RWPE2 (cell line): ENCODE measurements around the gene CCDC170.

ENCODE experiments used
- ATAC-seq: fragments of 200-7000 bp; cut with Tn5 transposase; 3 replicates; pipeline ENCODE4 v1.9.1; 2021; ENCODE audit warnings: low read depth
- DNase-seq: peaks from one replicate; pipeline ENCODE4 v3.0.0-alpha.2; 2020; ENCODE audit warnings: low spot score
- H3K27ac ChIP-seq: fragments of 450-650 bp; 2 replicates; pipeline ENCODE4 v1.5.1; 2017; ENCODE audit warnings: mild to moderate bottlenecking; ENCODE audit not compliant: poor library complexity, severe bottlenecking
- H3K27me3 ChIP-seq: fragments of 250-450 bp; sonication (Bioruptor Pico); 2 replicates; pipeline ENCODE4 v1.5.1; 2021; ENCODE audit warnings: mild to moderate bottlenecking, moderate library complexity; ENCODE audit not compliant: insufficient read depth, poor library complexity, severe bottlenecking
- H3K36me3 ChIP-seq: fragments of 250-450 bp; sonication (Bioruptor Pico); 2 replicates; pipeline ENCODE4 v1.5.1; 2020; ENCODE audit warnings: low read depth, mild to moderate bottlenecking, moderate library complexity
- H3K4me1 ChIP-seq: fragments of 250-450 bp; sonication (Bioruptor Pico); 2 replicates; pipeline ENCODE4 v1.5.1; 2021; ENCODE audit warnings: mild to moderate bottlenecking, moderate library complexity; ENCODE audit not compliant: insufficient read depth, poor library complexity, severe bottlenecking
- H3K4me3 ChIP-seq: fragments of 250-450 bp; sonication (Bioruptor Pico); 2 replicates; pipeline ENCODE4 v1.5.1; 2021; ENCODE audit warnings: mild to moderate bottlenecking, moderate library complexity; ENCODE audit not compliant: severe bottlenecking
- H3K9me3 ChIP-seq: fragments of 250-450 bp; sonication (Bioruptor Pico); 2 replicates; pipeline ENCODE4 v1.5.1; 2021; ENCODE audit warnings: mild to moderate bottlenecking, moderate library complexity; ENCODE audit not compliant: severe bottlenecking
- TF ChIP-seq, protein P1 (sequence below): fragments of 450-650 bp; IDR thresholded peaks from one replicate; pipeline ENCODE4 v1.5.1; 2017; ENCODE audit warnings: mild to moderate bottlenecking, moderate library complexity; ENCODE audit not compliant: poor library complexity, severe bottlenecking

CCDC170 gene

DNA sequence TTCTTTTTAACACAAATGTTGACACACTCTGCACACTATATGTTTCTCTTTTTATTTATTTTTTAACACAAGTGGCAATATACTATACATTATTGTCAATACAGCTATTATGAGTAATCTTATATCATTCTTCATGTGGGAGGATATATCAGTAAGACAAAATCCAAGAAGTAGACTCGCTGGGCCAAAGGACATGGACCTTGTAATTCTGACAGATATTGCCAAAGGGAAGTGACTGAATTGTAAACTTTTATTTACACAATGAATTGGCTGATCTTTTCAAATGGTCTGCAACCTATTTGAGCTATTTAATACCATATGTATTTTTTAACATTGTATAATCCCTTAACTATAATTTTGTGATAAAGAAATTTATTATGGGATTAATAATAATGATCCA lies 56.0 kb downstream of the CCDC170 start:
- DNase-seq (no peak), ATAC-seq (no peak)
- TF ChIP-seq, protein P1, sequence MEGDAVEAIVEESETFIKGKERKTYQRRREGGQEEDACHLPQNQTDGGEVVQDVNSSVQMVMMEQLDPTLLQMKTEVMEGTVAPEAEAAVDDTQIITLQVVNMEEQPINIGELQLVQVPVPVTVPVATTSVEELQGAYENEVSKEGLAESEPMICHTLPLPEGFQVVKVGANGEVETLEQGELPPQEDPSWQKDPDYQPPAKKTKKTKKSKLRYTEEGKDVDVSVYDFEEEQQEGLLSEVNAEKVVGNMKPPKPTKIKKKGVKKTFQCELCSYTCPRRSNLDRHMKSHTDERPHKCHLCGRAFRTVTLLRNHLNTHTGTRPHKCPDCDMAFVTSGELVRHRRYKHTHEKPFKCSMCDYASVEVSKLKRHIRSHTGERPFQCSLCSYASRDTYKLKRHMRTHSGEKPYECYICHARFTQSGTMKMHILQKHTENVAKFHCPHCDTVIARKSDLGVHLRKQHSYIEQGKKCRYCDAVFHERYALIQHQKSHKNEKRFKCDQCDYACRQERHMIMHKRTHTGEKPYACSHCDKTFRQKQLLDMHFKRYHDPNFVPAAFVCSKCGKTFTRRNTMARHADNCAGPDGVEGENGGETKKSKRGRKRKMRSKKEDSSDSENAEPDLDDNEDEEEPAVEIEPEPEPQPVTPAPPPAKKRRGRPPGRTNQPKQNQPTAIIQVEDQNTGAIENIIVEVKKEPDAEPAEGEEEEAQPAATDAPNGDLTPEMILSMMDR: no peak
- Histone ChIP-seq H3K4me1 (no peaks in the 10 kb centered on the region), H3K27me3 (no peaks in the 10 kb centered on the region), H3K4me3 (no peak overlapping the region), H3K27ac (no peak overlapping the region), H3K9me3 (no peaks in the 10 kb centered on the region), H3K36me3 (no peaks in the 10 kb centered on the region)

DNA sequence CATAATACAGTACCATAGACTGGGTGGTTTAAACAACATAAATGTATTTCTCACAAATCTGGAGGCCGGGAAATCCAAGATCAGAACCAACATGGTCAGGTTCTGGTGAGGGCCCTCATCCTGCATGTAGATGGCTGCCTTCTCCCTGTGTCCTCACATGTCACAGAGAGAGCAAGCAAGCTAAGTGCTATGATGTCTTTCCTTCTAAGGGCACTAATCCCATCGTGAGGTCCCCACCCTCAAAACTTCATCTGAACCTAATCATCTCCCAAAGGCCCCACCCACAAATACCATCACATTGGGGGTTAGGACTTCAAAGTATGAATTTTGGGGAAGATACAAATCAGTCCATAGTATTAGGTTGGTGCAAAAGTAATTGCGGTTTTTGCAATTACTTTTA lies 56.8 kb downstream of the CCDC170 start:
- Histone ChIP-seq H3K27ac (no peak overlapping the region), H3K27me3 (no peaks in the 10 kb centered on the region), H3K4me1 (no peaks in the 10 kb centered on the region), H3K4me3 (no peak overlapping the region), H3K36me3 (no peaks in the 10 kb centered on the region), H3K9me3 (no peaks in the 10 kb centered on the region)
- TF ChIP-seq, protein P1: no peak
- ATAC-seq: no peak
- DNase-seq: no peak

DNA sequence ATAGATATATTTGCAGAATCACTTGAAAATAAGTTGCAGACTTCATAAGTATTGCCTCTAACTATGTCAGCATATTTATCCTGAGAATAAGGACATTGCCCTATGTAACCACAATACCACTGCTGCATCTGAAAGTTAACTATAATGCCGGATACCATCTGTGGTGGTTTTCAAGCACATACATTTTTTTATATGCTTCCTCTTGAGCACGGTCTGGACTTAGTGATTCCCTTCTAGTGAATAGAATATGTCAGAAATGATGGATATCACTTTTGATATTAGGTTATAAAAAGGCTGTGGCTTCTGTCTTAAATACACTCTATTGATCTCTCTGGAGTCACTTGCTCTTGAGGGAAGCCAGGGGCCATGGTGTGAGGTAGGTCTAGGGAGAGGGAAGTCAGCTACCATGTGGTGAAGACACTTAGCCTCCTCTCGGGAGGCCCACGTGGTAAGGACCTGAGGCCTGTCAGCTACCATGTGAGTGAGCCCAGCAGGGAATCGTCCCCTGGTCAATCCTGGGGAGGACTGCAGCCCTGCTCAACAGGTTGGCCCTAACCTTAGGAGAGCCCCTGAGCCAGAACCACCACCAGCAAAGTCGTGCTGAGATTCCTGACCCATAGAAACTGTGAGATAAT lies 57.5 kb downstream of the CCDC170 start:
- no peaks in the 10 kb centered on the region for H3K9me3 ChIP-seq
- TF ChIP-seq, protein P1: no peak
- DNase-seq: no peak
- ATAC-seq: no peak
- no peaks in the 10 kb centered on the region for H3K36me3 ChIP-seq
- no peaks in the 10 kb centered on the region for H3K27me3 ChIP-seq
- H3K4me3 ChIP-seq: no peak overlapping the region
- no peaks in the 10 kb centered on the region for H3K4me1 ChIP-seq
- no peak overlapping the region for H3K27ac ChIP-seq

DNA sequence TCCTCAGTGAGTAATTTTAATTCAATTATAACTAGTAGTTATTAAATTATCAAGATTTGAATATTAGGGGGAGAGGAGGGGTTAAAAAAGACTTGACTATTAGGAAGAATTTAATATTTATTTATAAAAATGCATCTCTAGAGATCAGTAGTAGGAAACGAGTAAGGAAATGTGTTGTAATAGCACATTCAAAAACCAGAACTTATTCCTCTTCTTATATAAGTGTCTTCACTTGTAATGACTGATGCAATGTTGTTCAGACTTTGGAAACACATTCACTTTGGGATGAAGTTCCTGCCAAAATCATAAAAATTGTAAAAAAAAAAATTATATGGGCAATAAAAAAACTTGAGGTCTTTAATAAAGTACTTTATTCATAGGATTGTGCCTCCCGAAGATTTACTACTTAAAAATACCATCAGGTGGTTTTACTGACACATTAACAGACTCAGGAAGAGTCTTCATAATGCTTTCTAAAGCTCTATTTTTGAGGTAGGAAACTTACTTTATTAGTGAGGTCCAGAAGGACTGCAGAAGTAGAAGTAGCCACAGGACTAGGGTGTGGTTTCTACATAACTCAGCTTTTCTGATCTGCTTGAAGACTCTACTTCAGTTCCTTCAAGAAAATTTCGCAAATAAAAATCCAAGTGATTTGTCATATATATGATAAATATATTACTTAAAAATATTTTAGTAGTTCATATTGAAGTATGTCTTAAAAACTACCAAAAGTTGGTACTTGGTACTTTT lies 59.8 kb downstream of the CCDC170 start:
- TF ChIP-seq, protein P1: no peak
- no peak for ATAC-seq
- no peaks in the 10 kb centered on the region for H3K36me3 ChIP-seq
- H3K4me3 ChIP-seq: no peak overlapping the region
- no peaks in the 10 kb centered on the region for H3K9me3 ChIP-seq
- no peaks in the 10 kb centered on the region for H3K4me1 ChIP-seq
- H3K27ac ChIP-seq: no peak overlapping the region
- no peak for DNase-seq
- no peaks in the 10 kb centered on the region for H3K27me3 ChIP-seq

DNA sequence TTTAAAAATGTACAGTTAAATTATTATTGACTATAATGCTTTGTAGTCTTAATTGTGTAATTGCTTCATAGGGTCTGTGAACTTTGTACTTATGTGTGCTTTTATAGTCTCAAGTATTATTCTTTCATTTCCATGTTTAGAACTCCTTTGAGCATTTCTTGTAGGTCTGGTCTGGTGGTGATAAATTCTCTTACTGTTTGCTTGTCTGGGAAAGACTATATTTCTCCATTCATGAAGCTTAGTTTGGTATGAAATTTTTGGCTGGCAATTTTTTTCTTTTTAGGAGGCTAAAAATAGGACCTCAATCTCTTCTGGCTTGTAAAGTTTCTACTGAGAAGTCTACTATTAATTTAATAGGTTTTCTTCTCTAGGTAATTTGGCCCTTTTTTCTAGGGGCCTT lies 67.4 kb downstream of the CCDC170 start:
- Histone ChIP-seq H3K27ac (no peak overlapping the region), H3K27me3 (no peaks in the 10 kb centered on the region), H3K4me3 (no peak overlapping the region), H3K4me1 (no peaks in the 10 kb centered on the region), H3K9me3 (peaks cover 8% of the 10 kb centered on the region), H3K36me3 (no peaks in the 10 kb centered on the region)
- TF ChIP-seq, protein P1: no peak
- ATAC-seq: no peak
- DNase-seq: no peak
